GM20000 (cell line): ENCODE measurements around the gene PTPN14.

ENCODE experiments used
- DNase-seq: peaks from one replicate; pipeline ENCODE4 v3.0.0; 2012; ENCODE audit warnings: low spot score
- TF ChIP-seq, protein P1 (sequence below): IDR thresholded peaks from 2 replicates; pipeline ENCODE4 v1.5.1; 2012; ENCODE audit warnings: mild to moderate bottlenecking, control low read depth; ENCODE audit errors: extremely low read depth, missing control alignments

PTPN14 gene

DNA sequence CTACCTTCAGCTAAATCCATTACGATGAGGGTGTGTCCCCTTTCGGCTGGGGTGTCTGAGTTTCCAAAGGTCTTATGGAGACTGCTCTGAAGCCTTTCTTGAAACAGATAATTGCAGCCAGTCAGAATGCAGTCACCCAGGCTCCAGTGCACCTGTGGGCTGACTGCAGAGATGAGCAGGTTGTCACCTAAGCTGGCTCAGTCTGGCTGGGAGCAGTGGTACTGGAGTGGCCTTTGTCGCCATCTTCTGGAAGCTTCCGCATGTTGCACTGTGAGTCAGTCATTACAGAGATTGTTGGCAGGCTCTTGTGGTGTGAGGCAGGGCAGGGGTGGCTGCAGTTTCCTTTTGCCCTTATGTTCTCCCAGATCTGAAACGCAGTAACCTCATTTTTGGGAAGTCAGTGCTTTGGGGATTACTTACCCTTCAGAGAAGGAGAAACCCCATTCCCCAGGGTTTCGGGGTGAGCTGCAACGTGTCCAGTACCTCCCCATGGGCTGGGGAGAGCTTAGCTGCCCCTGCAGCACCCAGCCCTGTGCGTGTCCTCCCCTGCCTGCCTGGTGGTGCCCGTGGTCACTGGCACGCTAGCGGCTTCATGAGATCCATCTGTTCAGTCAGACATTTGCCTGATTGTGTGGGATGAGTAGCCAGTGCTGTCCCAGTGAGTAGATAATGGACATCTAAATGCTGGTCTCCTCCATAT is 222.5 kb downstream of the PTPN14 start:
- peak; percentile 75 for DNase-seq
- TF ChIP-seq, protein P1, sequence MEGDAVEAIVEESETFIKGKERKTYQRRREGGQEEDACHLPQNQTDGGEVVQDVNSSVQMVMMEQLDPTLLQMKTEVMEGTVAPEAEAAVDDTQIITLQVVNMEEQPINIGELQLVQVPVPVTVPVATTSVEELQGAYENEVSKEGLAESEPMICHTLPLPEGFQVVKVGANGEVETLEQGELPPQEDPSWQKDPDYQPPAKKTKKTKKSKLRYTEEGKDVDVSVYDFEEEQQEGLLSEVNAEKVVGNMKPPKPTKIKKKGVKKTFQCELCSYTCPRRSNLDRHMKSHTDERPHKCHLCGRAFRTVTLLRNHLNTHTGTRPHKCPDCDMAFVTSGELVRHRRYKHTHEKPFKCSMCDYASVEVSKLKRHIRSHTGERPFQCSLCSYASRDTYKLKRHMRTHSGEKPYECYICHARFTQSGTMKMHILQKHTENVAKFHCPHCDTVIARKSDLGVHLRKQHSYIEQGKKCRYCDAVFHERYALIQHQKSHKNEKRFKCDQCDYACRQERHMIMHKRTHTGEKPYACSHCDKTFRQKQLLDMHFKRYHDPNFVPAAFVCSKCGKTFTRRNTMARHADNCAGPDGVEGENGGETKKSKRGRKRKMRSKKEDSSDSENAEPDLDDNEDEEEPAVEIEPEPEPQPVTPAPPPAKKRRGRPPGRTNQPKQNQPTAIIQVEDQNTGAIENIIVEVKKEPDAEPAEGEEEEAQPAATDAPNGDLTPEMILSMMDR = peak; percentile 88

DNA sequence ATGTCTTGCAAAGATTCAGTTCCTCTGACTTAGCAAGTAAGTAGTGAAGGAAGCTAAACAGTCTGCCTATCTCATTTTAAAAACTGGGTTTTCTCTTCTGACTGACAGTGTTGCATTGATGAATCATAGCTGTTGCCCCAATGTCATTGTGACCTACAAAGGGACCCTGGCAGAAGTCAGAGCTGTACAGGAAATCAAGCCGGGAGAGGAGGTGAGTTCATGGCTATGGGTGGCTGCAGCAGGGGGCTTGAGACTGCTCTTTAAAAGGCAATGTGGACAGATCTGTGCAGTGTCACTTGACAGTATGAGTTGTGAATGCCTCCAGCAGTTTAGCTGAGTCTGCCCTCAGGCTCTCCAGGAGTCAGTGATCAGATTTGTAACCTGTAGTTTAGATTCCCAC is 223.9 kb downstream of the PTPN14 start:
- no peak for DNase-seq
- TF ChIP-seq, protein P1 = no peak

DNA sequence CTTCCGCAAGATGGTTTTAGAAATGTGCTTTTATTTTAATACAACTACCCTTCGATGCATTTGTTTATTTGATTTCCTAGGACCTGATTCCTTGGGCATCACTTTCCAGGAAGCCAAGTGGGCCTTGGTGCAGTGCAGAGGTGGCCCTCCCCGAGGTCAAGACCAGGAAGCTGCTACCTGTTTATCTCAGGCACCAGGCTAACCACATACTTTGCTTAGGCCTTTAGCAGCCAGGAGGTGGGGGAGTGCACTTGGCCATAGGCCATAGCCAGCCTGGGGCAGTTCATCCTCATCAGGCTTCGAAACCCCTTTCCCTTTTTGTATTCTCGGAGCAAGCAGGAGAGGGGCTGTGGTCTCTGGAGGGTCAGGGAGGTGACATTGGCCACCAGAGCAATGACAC is 225.0 kb downstream of the PTPN14 start:
- no peak for DNase-seq
- TF ChIP-seq, protein P1 = no peak

DNA sequence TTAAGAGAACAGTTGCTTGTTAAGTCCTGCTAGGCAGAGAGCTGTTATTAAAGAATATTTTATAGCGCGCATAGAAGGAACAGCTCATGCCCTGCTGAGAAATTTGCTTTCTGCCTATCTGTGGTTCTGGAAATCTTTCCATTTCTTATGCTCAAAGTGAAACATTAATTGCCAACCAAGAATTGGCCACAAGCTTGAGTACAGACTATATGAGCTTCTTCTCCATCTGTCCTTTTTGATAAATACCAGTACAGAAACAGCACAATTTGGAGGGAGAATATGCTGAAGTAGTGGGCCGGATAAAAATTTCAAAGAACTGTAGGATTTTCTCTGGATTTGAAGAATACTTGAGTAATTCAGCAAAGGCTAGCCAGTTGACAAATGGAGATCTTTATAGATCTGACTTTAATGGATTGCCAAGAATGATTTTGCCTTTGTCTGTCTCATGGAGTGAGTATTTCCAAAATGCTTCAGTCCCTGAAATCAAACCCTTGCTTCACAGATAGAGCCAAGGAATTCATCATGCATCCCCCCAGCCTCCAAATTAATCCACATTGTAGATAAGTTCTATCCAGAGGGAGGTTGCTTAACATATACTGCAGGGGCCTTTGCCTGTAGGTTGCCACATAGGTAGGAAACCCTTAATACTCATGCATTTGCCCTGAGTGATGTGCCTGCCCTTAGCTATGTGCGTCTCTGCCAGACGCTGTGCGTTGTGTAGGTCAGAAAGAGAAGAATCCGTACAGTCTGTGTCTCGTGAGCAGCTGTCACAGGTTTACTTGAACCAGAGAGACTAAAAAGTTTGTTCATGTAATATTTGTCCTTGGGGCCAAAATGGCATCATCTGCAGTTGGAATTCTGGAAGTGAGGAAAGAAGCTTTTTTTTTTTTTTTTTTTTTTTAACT is 226.3 kb downstream of the PTPN14 start:
- TF ChIP-seq, protein P1 = no peak
- DNase-seq = no peak

DNA sequence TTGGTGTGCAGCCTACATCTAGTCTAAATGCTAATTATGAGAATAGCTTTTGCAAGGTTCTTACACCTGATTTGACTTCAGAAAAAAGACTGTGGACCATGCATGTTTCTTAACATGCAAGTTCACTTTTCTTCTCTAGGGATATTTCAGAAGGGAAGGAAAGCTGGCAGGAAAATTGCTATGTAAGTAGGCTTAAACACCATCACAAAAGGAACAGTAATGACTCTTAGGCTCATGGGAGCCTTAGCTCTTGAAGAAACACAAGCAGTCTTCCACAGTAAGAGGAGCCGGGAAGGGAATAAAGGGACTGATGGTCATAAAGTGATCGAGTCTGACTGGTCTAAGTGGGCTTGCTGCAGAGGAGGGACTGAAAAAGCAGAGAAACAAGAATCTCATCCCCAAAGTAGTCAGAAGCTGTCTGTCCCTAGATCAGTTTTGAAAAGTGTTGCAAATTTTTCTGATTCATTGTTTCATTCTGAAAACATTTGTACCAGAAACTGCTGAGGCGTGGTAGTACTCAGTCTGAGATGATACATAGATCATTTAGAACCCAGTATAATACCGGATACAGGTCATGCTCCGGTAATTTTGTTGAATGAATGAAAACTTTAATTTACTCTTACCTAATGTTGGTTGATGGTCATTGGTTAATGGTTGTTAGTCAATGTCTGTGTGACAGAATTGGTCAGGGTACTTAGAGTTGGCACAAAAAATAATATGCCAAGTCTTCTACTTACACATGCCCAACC is 229.5 kb downstream of the PTPN14 start:
- TF ChIP-seq, protein P1 = no peak
- DNase-seq = peak; percentile 26

DNA sequence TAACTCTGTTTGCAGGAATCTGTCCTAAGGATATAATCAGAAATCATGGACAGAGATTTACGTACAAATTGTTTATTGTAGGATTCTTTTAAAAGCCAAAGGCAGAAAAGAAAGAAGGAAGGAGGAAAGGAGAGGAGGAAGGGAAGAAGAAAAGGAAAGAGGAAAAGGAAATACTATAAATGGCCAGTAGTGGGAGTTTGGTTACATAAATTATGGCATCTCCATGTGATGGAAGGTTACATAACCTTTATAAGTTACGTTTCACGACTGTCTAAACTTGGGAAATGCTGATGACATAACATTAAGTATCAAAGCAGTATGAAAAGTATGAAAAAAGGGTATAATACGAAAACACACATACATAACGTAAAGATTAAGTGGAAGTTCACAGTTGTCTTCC is 231.5 kb downstream of the PTPN14 start:
- no peak for DNase-seq
- TF ChIP-seq, protein P1 = no peak
